Stomach (tissue), 9 donors: Measurements from ENCODE around the gene ZNF586. TPM values are rescaled to one million over a fixed set of nuclear protein-coding genes. Genes with fewer than 3 reads are reported as not detected.
"Not testable (repeated sequence)": the region's sequence is repeated elsewhere in the genome, so short reads cannot be mapped to it uniquely, and the experiment has no call there.

Experiments used
- DNase-seq, 2 donors: peaks; one replicate each; pipeline versions ENCODE4 v3.0.0 to v3.0.0-alpha.2; 2013 to 2019
- H3K27ac ChIP-seq, 5 donors: fragments of 200-600 bp in 4 of 5; sonication (generic) in 4 of 5; one replicate each; pipeline ENCODE4 v1.5.1; 2013 to 2019; ENCODE audit warnings: mild to moderate bottlenecking in 1 of 5, moderate library complexity in 1 of 5
- H3K27me3 ChIP-seq, 3 donors: fragments of 200-600 bp; sonication (generic); one replicate each; pipeline ENCODE4 v1.5.1; 2017 to 2019; ENCODE audit warnings: mixed run types in 1 of 3
- H3K36me3 ChIP-seq, 4 donors: fragments of 200-600 bp; sonication (generic); 1 replicate in 3 of 4; 2 replicates in 1 of 4; pipeline ENCODE4 v1.5.1; 2016 to 2019
- H3K4me1 ChIP-seq, 4 donors: fragments of 200-600 bp; sonication (generic); one replicate each; pipeline ENCODE4 v1.5.1; 2016 to 2019
- H3K4me3 ChIP-seq, 4 donors: fragments of 200-600 bp; sonication (generic) in 3 of 4; one replicate each; pipeline ENCODE4 v1.5.1; 2016 to 2019; ENCODE audit warnings: mild to moderate bottlenecking in 1 of 4
- H3K9me3 ChIP-seq, 4 donors: fragments of 200-600 bp; sonication (generic); one replicate each; pipeline ENCODE4 v1.5.1; 2016 to 2019
- CTCF ChIP-seq, 7 experiments: fragments of 450-650 bp in 4 of 7; fragments of 200-600 bp in 3 of 7; sonication (generic) in 3 of 7; IDR thresholded peaks; one replicate each; pipeline ENCODE4 v1.5.1; 2016 to 2019; ENCODE audit warnings: antibody characterized with exemption in 7 of 7, control low read depth in 2 of 7, mild to moderate bottlenecking in 1 of 7
- EP300 ChIP-seq: sonication (generic); formaldehyde crosslinking; IDR thresholded peaks from one replicate; pipeline ENCODE4 v1.6.1; 2017; ENCODE audit warnings: antibody characterized with exemption
- POLR2A ChIP-seq, 4 donors: fragments of 450-650 bp; IDR thresholded peaks; one replicate each; pipeline ENCODE4 v1.6.1; 2016; ENCODE audit warnings: antibody characterized with exemption in 4 of 4, control low read depth in 2 of 4, mild to moderate bottlenecking in 1 of 4, moderate library complexity in 1 of 4
- POLR2AphosphoS5 ChIP-seq, 3 donors: sonication (generic); formaldehyde crosslinking; IDR thresholded peaks; one replicate each; pipeline ENCODE4 v1.6.1; 2016; ENCODE audit warnings: antibody characterized with exemption in 3 of 3
- WGBS, 5 donors: extraction: QIAGEN DNeasy Blood & Tissue Kit in 3 of 5; methylation state at CpG; one replicate each; pipeline versions ENCODE4 v1.1.5 to v1.1.7; 2013 to 2018; 5-methylcytosine and 5-hydroxymethylcytosine counted together
- intact Hi-C: fragments of 100-400 bp; cut with DNase I; formaldehyde crosslinking; loops from one replicate; pipeline ENCODE4 v1.15.1; 2023; ENCODE audit warnings: low total_unique reads
- polyA plus RNA-seq, 3 donors: library from polyadenylated mRNA; stranded (reverse); fragments of 200-250 nt; gene quantifications; one replicate each; pipeline ENCODE4 v1.2.3, GENCODE V29; 2013
- total RNA-seq, 5 donors: library from RNA; depleted of rRNA; stranded (reverse); fragments of >200 nt; gene quantifications; one replicate each; pipeline versions ENCODE4 v1.1.0 to v1.2.3, GENCODE V29; 2014 to 2016
- donor health status: healthy with polysubstance abuse.
- donor health status: Bipolar disorder and iron deficiency.
- donor health status: healthy.

Gene ZNF586
- total and polyA plus RNA-seq, 8 donors: 5.5 to 46.4 (median 7.5) TPM; not detected in 1

- H3K27me3 ChIP-seq, H3K27ac ChIP-seq, H3K4me3 ChIP-seq, H3K36me3 ChIP-seq, intact Hi-C loops, H3K4me1 ChIP-seq: not testable (repeated sequence)
- TF ChIP-seq POLR2AphosphoS5 (IDR thresholded peaks at IDR 0.05) (peak in 1 of 3 donors; percentile 8), CTCF (IDR thresholded peaks at IDR 0.05) (peak in 5 of 7 experiments; percentile 45 to 64 (median 51))
- peaks cover 0 to 82% (median 31%) of the 10 kb centered on the region in 4 donors for H3K9me3 ChIP-seq
- peak; percentile 59 to 70 for DNase-seq
- 6 to 11% (median 10%) methylated on average over 10 of the region's 10 CpGs for WGBS, 5 donors
Measured at GRCh38 chr19:57738320-57738719, 31.2 kb upstream of the ZNF586 start.

GRCh38 chr19:57738770-57739169 lies 30.7 kb upstream of the ZNF586 start:
- H3K27ac ChIP-seq, DNase-seq, intact Hi-C loops, H3K27me3 ChIP-seq, H3K4me1 ChIP-seq, H3K4me3 ChIP-seq, H3K36me3 ChIP-seq: not testable (repeated sequence)
- 90 to 94% (median 92%) methylated on average over 7 of the region's 7 CpGs for WGBS, 5 donors
- peaks cover 0 to 82% (median 28%) of the 10 kb centered on the region in 4 donors for H3K9me3 ChIP-seq

- TF ChIP-seq POLR2AphosphoS5 (IDR thresholded peaks at IDR 0.05) (peak; percentile 46 to 76 (median 62)), CTCF (IDR thresholded peaks at IDR 0.05) (no peak), EP300 (no peak), POLR2A (IDR thresholded peaks at IDR 0.05) (no peak)
- 1 to 2% (median 1%) methylated on average over 26 to 51 of the region's 51 CpGs for WGBS, 5 donors
- Histone ChIP-seq H3K4me1 (peaks cover 9 to 22% (median 16%) of the 10 kb centered on the region in 4 donors), H3K9me3 (peaks cover 24 to 60% (median 42%) of the 10 kb centered on the region in 4 donors), H3K27me3 (no peaks in the 10 kb centered on the region), H3K36me3 (peaks cover 35 to 40% (median 38%) of the 10 kb centered on the region in 4 donors), H3K4me3 (peak within 1 kb of the TSS; percentile 70 to 92 (median 87)), H3K27ac (peak within 1 kb of the TSS; percentile 67 to 88 (median 86))
- intact Hi-C loops: no loop called here
- DNase-seq: peak; percentile 86 to 97
Measured at GRCh38 chr19:57746580-57747471, 22.6 kb upstream of the ZNF586 start, which contains the start of gene ZNF776. Gene ZNF776, plus strand, starts transcription at chr19:57746815. Its CDS starts 244 bp downstream, at chr19:57747059.

- Histone ChIP-seq H3K4me3 (peak overlapping the region; percentile 70 to 92 (median 87)), H3K27ac (peak overlapping the region in 1 of 5 donors; percentile 86), H3K9me3 (peaks cover 26 to 63% (median 48%) of the 10 kb centered on the region in 4 donors), H3K27me3 (no peaks in the 10 kb centered on the region), H3K4me1 (peaks cover 9 to 22% (median 16%) of the 10 kb centered on the region in 4 donors), H3K36me3 (peaks cover 41 to 46% (median 44%) of the 10 kb centered on the region in 4 donors)
- TF ChIP-seq CTCF (IDR thresholded peaks at IDR 0.05) (no peak), POLR2AphosphoS5 (IDR thresholded peaks at IDR 0.05) (no peak), EP300 (no peak), POLR2A (IDR thresholded peaks at IDR 0.05) (no peak)
- peak in 1 of 2 donors; percentile 15 for DNase-seq
- intact Hi-C loops: no loop called here
- 27 to 46% (median 38%) methylated on average over 6 of the region's 6 CpGs for WGBS, 5 donors
Measured at GRCh38 chr19:57747472-57747807, 22.0 kb upstream of the ZNF586 start.
